GM21447 (cell line): ENCODE data around the gene HIVEP3.

Experiments
- ATAC-seq: cut with Tn5 transposase; IDR thresholded peaks from one replicate; pipeline ENCODE4 v1.9.1; 2021; ENCODE audit not compliant: unreplicated experiment

Gene HIVEP3

DNA sequence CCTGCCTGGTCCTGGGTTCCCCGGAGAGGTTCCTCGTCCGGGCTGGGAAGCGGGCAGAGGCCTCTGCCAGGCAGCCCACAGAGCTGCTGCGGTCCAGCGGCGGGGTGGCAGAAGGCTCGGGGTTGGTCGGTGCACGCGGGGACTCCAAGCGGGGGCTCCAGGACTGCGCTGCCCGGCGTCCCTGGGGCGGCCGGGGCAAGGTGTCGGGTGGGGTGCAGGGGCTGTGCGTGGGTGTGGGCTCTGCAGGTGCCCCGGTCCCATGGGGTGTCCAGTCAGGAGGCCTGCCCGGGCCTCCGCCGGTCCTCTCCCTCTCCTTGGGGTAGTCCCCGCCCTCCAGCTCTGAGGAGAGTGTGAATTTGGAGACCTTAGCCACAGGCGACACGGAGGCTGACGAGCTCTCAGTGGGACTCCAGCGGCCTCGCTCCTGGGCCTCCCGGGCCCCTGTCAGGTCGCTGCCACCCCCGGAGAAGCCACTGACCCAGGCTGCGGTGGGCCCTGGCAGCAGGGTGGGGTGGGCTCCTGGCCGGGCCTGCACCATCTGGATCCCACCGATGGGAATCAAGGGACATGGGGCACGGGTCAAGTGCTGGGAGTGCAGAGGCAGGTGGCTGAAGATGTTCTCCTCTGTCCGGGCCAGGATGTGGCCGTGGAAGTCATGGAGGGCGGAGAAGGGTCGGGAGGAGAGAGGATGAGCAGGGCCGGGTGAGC, 408.0 kb downstream of the HIVEP3 start:
- ATAC-seq = no peak

DNA sequence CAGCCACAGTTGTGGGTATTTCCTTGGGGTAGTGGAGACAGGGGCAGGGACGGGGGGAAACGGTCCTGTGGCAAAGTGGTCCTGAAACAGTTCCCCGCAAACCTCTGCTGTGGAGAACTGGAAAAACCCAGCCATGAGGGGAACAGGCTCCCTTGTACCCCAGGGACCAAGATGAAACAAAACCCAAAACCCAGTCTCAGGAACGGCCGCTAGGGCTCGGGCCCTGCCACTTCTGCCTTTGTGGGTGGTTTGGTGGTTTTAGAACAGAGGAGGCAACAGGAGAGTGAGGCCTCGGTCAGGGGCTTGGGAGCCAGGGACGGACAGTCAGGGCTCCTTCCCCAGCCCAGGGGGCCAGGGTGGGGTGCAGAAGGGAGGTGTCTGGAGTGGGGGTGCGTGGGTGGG, 409.5 kb downstream of the HIVEP3 start:
- no peak for ATAC-seq

DNA sequence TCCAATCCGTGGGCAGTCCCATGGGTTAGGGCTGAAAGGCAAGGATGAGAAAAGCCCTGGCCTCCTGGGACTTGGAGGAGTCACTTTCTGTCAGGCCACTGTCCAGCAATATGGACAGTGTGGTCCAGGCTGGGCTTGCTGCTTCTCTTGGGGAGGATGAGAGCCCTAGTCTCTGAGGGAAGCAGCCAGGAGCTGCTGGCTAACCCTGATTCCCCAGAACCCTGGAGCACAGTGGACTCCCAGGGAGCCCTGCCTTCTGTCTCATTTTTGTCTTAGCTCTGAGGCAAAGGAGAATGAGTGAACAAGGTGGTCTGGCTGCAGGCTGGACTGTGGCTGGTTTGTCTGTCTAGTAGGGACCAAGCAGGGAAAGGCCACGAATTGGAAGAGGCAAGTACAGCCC, 410.4 kb downstream of the HIVEP3 start:
- no peak for ATAC-seq

- no peak for ATAC-seq
Measured at GRCh38 chr1:41507836-41508235, 410.9 kb downstream of the HIVEP3 start.

DNA sequence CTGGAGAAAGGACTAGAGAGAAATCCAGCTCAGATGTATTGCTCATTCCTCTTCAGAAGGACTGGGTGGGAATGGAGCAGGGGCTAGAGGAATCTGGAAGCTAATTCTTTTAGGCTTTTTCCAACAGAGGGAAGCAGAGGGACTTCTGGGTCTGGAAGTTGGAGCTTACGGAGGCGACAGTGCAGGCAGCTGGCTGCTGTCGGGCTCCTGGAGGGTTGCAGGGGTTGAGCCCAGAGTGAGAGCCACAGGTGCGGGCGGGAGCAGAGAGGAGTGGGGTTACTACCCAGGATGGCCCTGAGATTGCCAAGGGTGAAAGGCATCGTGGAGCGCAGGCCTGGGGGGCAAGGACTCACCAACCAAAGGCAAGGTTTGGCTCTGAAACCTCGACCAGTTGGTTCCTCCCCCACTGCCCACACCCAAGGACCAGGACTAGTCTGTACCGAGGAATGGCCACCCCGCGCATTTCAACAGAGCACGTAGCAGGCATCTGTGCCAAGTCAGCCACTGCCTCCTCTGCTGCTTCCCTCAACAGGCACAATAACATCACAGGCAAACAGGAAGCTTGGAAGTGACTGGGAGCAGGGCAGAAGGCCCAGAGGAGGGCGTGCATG, 411.5 kb downstream of the HIVEP3 start:
- no peak for ATAC-seq

- ATAC-seq = no peak
Measured at GRCh38 chr1:41504114-41505035, 414.3 kb downstream of the HIVEP3 start.

DNA sequence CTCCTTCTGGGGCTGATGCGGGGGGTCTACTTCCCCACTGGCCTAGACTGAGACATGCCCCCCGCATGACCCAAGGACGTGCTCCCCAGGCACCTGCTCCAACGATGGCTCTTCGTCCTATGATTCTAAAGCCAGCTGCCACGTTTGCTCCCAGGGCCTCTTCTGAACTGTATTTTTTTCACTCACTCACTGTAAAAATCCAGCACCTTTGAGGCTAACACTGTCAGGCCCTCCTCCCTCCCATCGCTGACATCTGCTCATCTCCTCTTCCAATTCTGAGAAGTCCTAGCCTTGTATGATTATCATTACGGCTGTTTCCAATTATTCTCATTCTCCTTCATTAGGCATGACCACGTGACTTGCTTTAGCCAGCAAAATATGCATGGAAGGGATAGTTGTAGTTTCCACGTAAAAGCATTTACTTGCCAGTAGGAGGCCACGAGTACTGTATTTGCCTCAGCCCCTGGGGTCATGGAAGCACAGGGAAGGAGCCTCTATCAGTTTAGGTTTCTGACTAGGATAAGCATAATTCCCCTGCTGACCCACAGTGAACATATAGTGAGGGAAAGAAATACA, 415.1 kb downstream of the HIVEP3 start:
- ATAC-seq = no peak

DNA sequence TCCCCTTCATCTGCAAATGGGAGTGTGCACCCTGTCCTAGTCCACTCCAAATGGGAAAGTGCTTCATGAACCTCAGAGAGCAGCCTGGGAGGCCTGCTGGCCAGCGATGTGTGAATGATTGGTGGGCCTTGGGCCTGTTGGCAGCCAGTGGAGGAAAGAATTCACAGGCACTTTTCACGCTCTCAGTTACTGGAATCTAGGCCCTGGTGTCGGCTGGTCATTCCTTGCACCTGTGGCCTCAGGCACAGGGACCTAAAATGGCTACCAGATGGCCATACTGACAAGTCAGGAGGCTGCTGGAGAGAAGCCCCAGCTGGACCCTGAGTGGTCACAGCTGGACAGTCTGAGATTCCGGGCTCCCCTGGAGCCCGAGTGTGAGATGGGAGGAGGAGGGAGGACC, 415.8 kb downstream of the HIVEP3 start:
- ATAC-seq = no peak

DNA sequence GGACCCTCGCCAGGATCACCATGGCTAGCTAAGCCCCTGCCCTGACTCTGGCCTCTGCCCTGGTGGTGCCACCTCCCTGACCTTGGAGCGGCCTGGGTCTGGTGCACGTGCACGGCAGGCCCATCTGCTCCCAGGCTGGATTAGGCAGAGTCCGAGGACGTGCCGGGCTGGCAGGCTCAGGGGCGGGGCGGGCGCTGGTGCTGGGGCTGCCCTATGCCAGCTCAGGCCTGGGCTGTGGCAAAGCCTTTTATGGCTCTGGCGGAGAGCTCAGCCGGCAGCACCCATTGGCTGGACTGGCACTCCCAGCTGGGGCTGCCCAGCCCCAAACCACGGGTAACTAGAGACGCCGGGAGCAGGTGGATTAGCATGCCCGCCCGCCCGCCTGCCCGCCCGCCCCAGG, 417.1 kb downstream of the HIVEP3 start:
- ATAC-seq = no peak

- ATAC-seq = no peak
Measured at GRCh38 chr1:41500781-41501518, 417.8 kb downstream of the HIVEP3 start.

DNA sequence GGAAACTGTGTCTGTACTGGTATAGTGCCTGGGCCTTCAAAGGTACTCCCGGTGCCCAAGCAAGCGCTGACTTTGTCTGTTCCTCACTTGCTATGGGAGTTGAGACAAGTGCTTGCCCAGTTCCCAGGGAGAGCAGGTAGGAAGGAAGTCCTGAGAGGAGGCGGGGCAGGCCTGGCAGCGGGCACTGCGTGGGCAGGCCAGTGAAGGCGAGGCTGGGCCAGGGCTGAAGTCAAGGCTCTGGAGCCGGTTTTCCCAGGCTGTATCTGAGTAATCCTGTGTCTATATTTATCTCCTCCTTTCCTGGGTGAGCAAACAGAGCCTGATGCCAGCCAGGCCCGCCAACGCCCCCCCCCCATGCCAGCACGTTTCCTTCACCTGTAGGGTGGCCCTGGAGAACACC, 418.3 kb downstream of the HIVEP3 start:
- ATAC-seq = no peak

DNA sequence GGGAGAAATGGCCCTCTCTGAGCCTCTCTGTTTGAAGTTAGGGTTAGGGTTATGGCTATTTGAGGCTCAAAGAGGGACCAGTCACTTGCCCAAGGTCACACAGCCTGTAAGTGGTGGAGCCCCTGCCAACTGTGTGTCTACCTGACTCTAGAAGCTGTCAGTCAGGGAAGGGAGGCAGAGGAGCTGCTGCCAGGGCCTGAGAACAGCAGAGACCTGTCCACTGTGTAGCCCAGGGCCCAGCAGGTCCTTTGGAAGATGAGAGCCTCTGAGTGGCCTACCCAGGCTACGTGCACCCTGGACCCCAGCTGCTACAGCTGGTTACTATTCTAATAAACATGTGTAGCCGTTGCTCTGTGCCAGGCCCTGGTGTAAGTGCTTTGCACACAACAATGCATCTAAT, 419.1 kb downstream of the HIVEP3 start:
- ATAC-seq = no peak

DNA sequence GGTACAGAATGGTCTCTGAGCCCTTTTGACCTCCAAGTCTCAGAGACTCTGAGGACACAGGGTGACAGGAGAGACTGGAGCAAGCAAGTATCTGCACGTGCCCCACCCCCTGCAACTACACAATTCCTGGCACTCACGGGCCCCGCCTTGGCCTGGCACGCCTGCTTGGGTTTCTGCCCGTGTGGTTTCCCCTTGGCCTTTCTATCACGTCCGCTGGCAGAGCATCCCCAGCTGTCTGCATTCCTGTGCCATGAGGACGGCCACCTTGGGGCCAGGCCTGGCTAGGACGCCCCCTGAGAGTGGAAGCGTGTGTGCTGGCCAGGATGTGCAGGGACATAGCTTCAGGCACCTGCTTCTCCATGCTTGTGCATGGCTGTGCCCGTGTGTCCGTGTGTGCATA, 419.9 kb downstream of the HIVEP3 start:
- no peak for ATAC-seq

GRCh38 chr1:41498391-41498790, 420.3 kb downstream of the HIVEP3 start:
- no peak for ATAC-seq

DNA sequence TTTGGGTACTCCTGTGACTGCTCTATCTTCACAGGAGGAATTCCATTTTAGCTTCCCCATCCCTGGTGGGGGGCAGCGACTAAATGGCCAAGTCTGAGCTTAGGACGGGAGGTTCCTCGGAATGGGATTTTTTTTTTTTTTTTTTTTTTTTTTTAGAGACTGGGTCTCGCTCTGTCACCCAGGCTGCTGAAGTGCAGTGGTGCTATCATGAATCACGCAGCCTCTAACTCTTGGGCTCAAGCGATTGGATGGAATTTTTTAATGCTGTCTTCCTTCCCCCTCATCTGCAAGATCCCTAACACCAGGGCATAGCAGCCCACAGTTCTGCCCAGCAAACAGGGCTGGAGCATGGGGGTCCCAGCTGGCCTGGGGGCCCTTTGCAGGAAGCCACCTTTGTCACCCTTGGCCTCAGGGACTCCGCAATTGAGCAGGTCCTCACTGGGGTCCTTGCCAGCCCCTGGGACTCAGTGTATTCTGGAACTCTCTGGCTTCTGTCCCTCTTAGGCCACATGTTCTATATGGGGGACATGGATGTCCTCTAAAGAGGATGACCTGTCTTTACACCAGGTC, 421.2 kb downstream of the HIVEP3 start:
- no peak for ATAC-seq

DNA sequence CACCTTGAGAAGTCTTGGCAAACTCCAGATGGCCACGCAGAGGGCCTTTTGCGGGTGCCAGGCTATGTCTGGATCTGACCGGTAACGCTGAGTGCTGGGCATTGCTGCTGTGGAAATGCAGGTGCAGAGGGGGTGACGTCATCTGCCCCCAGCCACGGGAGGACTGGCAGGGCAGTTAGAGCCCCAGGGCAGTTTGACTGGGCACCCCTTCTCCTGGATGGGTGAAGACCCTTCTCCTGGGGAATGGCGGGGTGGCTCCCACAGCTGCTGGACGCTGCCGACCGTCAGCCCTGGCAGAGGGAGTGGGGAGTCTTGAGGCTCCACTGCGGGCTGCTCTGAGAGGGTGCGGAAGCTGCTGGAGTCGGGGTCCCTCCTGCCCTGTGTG, 421.7 kb downstream of the HIVEP3 start:
- no peak for ATAC-seq

- no peak for ATAC-seq
Measured at GRCh38 chr1:41496080-41497055, 422.4 kb downstream of the HIVEP3 start.

GRCh38 chr1:41495210-41495948, 423.3 kb downstream of the HIVEP3 start:
- ATAC-seq = no peak
